Jurkat, Clone E6-1 (cell line): ENCODE data around the gene ZNF638. TPM values are rescaled to one million over a fixed set of nuclear protein-coding genes. Genes with fewer than 3 reads are reported as not detected.
"Not testable (repeated sequence)": the region's sequence is repeated elsewhere in the genome, so short reads cannot be mapped to it uniquely, and the experiment has no call there.

Experiments used
- DNase-seq: peaks from one replicate; pipeline ENCODE4 v3.0.0-alpha.2; 2011; ENCODE audit warnings: low read depth, low spot score
- H3K4me3 ChIP-seq: 2 replicates; pipeline ENCODE4 v1.5.1; 2011; ENCODE audit warnings: mild to moderate bottlenecking, low read length, control low read depth, moderate library complexity
- polyA plus RNA-seq: library from polyadenylated mRNA; unstranded; fragments of >200 nt; gene quantifications from one replicate; pipeline ENCODE4 v1.2.1, GENCODE V29; 2012; ENCODE audit warnings: missing spikeins; ENCODE audit not compliant: insufficient read length, insufficient read depth

Gene ZNF638
- polyA plus RNA-seq: 53.0 TPM

- peak; percentile 86 for DNase-seq
- peak within 1 kb of the TSS; percentile 89 for H3K4me3 ChIP-seq
These were observed at the start of gene ZNF638 for GRCh38 chr2:71331581-71332434. Gene ZNF638, plus strand, starts transcription at chr2:71331782. Its CDS starts 17,173 bp downstream, at chr2:71348955.

DNA sequence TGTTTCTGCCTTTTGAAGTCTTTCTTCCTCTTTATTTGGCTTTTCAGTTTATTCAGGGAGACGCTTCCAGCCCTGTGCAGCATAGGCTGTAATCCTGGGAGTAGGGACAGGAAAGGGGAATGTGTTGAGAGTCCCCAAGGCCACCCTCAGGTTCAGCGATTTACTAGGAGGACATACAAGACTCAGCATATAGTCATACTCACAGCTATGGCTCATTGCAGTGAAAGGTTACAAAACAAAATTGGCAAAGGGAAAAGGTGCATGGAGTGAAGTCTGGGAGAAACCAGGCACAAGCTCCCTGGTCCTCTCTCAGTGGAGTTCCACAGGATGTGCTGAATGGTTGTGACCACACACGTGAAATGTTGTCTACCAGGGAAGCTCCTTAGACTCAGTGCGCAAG is 49.6 kb upstream of the ZNF638 start:
- DNase-seq: no peak
- H3K4me3 ChIP-seq: no peak overlapping the region

GRCh38 chr2:71282493-71282892 is 49.1 kb upstream of the ZNF638 start:
- peak; percentile 6 for DNase-seq
- no peak overlapping the region for H3K4me3 ChIP-seq

- no peak overlapping the region for H3K4me3 ChIP-seq
- DNase-seq: no peak
These were observed 48.5 kb upstream of the ZNF638 start for GRCh38 chr2:71283131-71283530.

- DNase-seq: no peak
- no peak overlapping the region for H3K4me3 ChIP-seq
These were observed 45.9 kb upstream of the ZNF638 start for GRCh38 chr2:71285706-71286105.

GRCh38 chr2:71291398-71291797 is 40.2 kb upstream of the ZNF638 start:
- no peak overlapping the region for H3K4me3 ChIP-seq
- DNase-seq: no peak

- no peak overlapping the region for H3K4me3 ChIP-seq
- DNase-seq: no peak
These were observed 39.4 kb upstream of the ZNF638 start for GRCh38 chr2:71292159-71292558.

GRCh38 chr2:71298914-71299313 is 32.7 kb upstream of the ZNF638 start:
- H3K4me3 ChIP-seq: no peak overlapping the region
- DNase-seq: no peak

- peak; percentile 22 for DNase-seq
- no peak overlapping the region for H3K4me3 ChIP-seq
These were observed 32.1 kb upstream of the ZNF638 start for GRCh38 chr2:71299507-71299906.

DNA sequence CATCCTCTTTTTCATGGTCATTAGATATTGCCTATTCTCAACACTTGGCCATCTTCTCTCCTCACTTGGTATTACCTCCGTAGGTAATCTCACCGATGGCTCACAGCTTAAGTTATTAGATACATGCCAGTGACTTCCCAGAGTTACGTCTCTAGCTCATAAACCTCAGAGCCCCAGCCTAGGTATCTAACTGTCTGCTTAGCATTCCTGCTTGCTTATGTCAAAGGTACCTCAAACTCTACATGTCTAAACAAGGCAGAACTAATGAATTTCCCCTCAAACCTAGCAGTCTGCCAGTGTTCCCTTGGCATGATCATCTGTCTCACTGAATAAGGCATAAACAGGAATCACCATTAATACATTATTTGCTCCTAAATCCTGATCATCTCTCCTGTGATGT is 27.7 kb upstream of the ZNF638 start:
- DNase-seq: no peak

DNA sequence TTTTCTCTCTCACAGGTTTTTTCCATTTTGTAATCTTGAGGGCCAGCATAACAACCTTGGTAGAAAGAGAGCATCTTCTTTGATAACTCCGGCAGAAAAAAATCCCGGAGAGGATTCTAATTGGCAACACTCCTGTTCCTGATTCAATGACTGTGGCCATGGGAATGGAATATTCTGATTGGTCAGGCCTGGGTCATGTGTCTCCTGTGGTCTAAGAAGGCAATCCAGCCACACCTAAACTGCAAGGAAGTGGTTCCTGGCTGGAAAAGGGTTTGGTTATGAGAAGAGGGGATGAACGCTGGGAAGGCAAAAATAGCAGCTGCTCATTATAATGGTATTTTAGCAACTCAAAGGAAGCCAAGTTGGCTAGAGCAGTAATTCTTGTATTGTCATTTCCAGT is 24.8 kb upstream of the ZNF638 start:
- no peak overlapping the region for H3K4me3 ChIP-seq
- no peak for DNase-seq

More for the DNA sequence above, 27.7 kb upstream of the ZNF638 start:
- no peak overlapping the region for H3K4me3 ChIP-seq

- no peak for DNase-seq
These were observed 18.4 kb upstream of the ZNF638 start for GRCh38 chr2:71313016-71313766.

DNA sequence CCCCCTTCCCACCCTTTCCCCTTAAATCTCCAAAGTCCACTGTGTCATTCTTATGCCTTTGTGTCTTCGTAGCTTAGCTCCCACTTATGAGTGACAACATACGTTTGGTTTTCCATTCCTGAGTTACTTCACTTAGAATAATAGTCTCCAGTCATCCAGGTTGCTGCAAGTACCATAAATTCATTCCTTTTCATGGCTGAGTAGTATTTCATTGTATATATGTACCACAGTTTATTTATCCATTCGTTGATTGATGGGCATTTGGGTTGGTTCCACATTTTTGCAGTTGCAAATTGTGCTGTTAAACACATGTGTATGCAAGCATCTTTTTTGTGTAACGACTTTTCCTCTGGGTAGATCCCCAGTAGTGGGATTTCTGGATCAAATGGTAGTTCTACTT is 14.5 kb upstream of the ZNF638 start:
- no peak for DNase-seq
- no peak overlapping the region for H3K4me3 ChIP-seq

More at GRCh38 chr2:71313016-71313766, 18.4 kb upstream of the ZNF638 start:
- no peak overlapping the region for H3K4me3 ChIP-seq

DNA sequence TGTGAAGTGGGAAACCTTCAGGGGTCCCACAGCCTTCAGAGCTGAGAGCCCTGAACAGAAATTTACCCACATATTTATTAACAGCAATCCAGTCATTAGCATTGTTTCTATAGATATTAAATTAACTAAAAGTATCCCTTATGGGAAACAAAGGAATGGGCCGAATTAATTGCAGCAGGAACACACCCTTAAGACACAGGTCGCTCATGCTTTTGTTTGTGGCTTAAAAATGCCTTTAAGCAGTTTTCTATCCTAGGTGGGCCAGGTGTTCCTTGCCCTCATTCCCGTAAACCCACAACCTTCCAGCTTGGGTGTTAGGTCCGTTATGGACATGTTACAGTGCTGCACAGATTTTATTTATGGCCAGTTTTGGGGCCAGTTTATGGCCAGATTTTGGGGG is 13.7 kb upstream of the ZNF638 start:
- not testable (repeated sequence) for DNase-seq, H3K4me3 ChIP-seq

DNA sequence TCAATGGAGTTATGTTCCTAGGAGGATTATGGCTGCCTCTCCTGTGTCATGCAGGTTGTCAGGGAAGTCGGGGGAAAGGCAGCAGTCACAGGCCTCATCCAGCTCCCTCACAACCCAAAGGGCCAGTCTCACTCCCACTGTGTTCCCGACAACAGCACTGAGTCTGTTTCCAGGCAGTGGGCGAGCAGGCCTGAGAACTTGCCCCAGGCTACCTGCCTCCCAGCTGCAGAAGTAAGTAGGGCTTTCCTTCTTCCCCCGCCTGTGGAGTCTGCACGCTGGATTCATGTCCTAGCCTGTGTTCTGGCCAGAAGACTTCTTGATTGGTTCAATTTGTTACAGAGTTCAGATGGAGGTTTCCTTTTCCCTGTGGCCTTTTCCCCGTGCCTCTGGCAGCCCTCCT is 8.2 kb upstream of the ZNF638 start:
- H3K4me3 ChIP-seq: no peak overlapping the region
- DNase-seq: no peak

- no peak for DNase-seq
- H3K4me3 ChIP-seq: no peak overlapping the region
These were observed 4.6 kb upstream of the ZNF638 start for GRCh38 chr2:71326968-71327367.

GRCh38 chr2:71327916-71328315 is 3.7 kb upstream of the ZNF638 start:
- no peak for DNase-seq

DNA sequence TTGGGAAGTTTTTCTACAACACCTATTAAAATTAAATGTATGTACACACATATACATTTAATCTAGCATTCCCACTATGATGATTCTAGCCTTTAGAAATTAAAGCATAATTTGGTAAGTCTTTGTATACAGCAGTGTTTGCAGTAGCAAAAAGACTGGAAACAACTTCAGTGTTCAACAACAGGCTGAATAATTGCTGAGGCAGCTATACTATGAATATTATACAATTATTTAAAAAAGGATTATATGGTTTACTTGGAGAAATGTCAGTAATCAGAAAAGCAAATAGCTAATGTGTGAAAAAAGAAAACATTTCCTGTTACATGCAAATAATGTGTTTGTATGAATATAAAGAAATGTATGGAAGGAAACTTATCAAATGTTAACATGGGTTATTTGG is 1.4 kb upstream of the ZNF638 start:
- no peak overlapping the region for H3K4me3 ChIP-seq

More at GRCh38 chr2:71327916-71328315, 3.7 kb upstream of the ZNF638 start:
- no peak overlapping the region for H3K4me3 ChIP-seq

DNA sequence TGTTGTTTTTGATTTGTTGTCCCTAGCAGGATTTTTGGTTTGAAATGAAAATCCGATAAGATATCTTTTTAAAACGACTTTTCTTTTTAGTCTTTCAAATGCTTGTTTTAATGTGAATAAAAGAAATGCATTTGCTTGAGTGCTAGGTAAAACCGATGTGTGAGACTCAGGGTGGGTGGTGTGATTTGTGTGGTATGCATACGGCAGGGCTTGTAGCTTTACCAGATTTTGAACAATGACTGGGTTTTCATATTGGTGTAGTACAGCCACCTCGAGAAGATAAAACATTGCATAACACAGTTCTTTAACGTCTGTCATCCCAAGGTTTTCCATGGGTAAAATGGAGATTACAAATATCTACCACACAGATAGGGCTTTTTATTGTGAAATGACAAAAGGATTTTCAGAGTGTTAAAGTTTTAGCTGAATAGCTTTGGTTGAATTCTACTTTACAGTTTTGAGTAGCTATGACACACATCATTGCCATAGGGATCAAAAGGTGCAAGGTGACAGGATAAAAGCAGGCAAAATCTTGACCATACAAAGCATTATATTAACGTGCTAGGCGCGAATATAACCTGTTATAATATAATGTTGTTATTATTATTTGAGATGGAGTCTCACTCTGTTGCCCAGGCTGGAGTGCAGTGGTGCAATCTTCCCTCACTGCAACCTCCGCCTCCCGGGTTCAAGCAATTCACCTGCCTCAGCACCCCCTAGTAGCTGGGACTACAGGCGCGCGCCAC is 824 bp upstream of the ZNF638 start:
- DNase-seq: no peak
- peak overlapping the region; percentile 89 for H3K4me3 ChIP-seq

More for the DNA sequence above, 1.4 kb upstream of the ZNF638 start:
- DNase-seq: no peak

DNA sequence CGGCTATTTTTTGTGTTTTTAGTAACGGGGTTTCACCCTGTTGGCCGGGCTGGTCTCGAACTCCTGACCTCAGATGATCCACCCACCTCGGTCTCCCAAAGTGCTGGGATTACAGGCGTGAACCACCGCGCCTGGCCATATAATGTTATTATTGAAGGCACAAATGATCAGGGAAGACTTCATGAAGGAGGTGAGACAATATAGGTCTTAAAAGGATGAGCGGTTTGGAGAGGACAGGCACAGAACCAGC is 326 bp upstream of the ZNF638 start:
- not testable (repeated sequence) for DNase-seq
- H3K4me3 ChIP-seq: peak overlapping the region; percentile 89
